Caco-2 (cell line): ENCODE data around the gene RAB24. TPM values are rescaled to one million over a fixed set of nuclear protein-coding genes. Genes with fewer than 3 reads are reported as not detected.

Source experiments
- BruUV-seq: library from RNA; stranded (reverse); fragments of 400-500 nt; replicated peaks from 2 replicates; lab custom pipeline; 2021; lab: Mats Ljungman, UMichigan
- CTCF ChIA-PET: fragments of 300-600 bp; sonication (Branson Sonifier 250); formaldehyde crosslinking; loops from one replicate; lab custom pipeline; 2022; ENCODE audit warnings: antibody characterized with exemption; lab: Charles Lee
- POLR2A ChIA-PET: fragments of 300-600 bp; sonication (Branson Sonifier 250); formaldehyde crosslinking; loops from one replicate; lab custom pipeline; 2022; ENCODE audit warnings: antibody characterized with exemption; lab: Charles Lee
- DNase-seq, 2 experiments: peaks; one replicate each; pipeline versions ENCODE4 v3.0.0 to v3.0.0-alpha.2; 2020 to 2022
- H3K27me3 ChIP-seq: replicated peaks from 2 replicates; pipeline ENCODE4 v1.6.0; 2011; ENCODE audit warnings: low read length; ENCODE audit not compliant: control insufficient read depth, insufficient read depth
- H3K36me3 ChIP-seq: 2 replicates; pipeline ENCODE4 v1.5.1; 2011; ENCODE audit warnings: low read length; ENCODE audit not compliant: control insufficient read depth, insufficient read depth
- H3K4me1 ChIP-seq: fragments of 250-450 bp; sonication (Bioruptor Pico); 2 replicates; pipeline ENCODE4 v1.5.1; 2020; ENCODE audit warnings: mild to moderate bottlenecking
- H3K4me3 ChIP-seq: 2 replicates; pipeline ENCODE4 v1.5.1; 2011; ENCODE audit warnings: low read depth, mild to moderate bottlenecking, control low read depth, low read length
- H3K9me3 ChIP-seq: fragments of 250-450 bp; sonication (Bioruptor Pico); 2 replicates; pipeline ENCODE4 v1.5.1; 2020; ENCODE audit warnings: mild to moderate bottlenecking, moderate library complexity
- H3K27ac Mint-ChIP-seq: one replicate; pipeline ENCODE4 v1.8.0; 2022; ENCODE audit warnings: mixed read lengths; ENCODE audit not compliant: unreplicated experiment
- H3K27me3 Mint-ChIP-seq: one replicate; pipeline ENCODE4 v1.8.0; 2022; ENCODE audit warnings: mixed read lengths; ENCODE audit not compliant: insufficient read depth, unreplicated experiment
- H3K36me3 Mint-ChIP-seq: one replicate; pipeline ENCODE4 v1.8.0; 2022; ENCODE audit warnings: mild to moderate bottlenecking, mixed read lengths; ENCODE audit not compliant: insufficient read depth, unreplicated experiment
- H3K4me1 Mint-ChIP-seq: one replicate; pipeline ENCODE4 v1.8.0; 2022; ENCODE audit warnings: low read depth, mixed read lengths; ENCODE audit not compliant: unreplicated experiment
- H3K4me3 Mint-ChIP-seq: one replicate; pipeline ENCODE4 v1.8.0; 2022; ENCODE audit warnings: mild to moderate bottlenecking, moderate library complexity, mixed read lengths; ENCODE audit not compliant: unreplicated experiment
- H3K9me3 Mint-ChIP-seq: one replicate; pipeline ENCODE4 v1.8.0; 2022; ENCODE audit warnings: mixed read lengths; ENCODE audit not compliant: unreplicated experiment
- CTCF ChIP-seq, 2 experiments: fragments of 200-600 bp in 1 of 2; IDR thresholded peaks; 1 replicate in 1 of 2; 2 replicates in 1 of 2; pipeline versions ENCODE4 v1.5.1 to v1.8.0; 2011 to 2022; ENCODE audit warnings: antibody characterized with exemption in 1 of 2, control low read depth in 1 of 2, inconsistent platforms in 1 of 2, low read depth in 1 of 2, low read length in 1 of 2, mild to moderate bottlenecking in 1 of 2, moderate library complexity in 1 of 2; ENCODE audit not compliant: insufficient read depth in 1 of 2, severe bottlenecking in 1 of 2, unreplicated experiment in 1 of 2
- intact Hi-C: fragments of 100-400 bp; cut with micrococcal nuclease; formaldehyde crosslinking; loops from one replicate; pipeline ENCODE4 v1.10.0; 2022; ENCODE audit not compliant: unreplicated experiment
- total RNA-seq: library from RNA; stranded (reverse); gene quantifications from 2 replicates; pipeline ENCODE4 v1.2.3, GENCODE V29; 2022

Gene RAB24
- total RNA-seq, 1 experiment from 2014 or later = 29.9 TPM

GRCh38 chr5:177301503-177302165, 1.9 kb downstream of the RAB24 start:
- Histone ChIP-seq H3K4me3 (no peak overlapping the region), H3K4me1 (peaks cover 29% of the 10 kb centered on the region), H3K27me3 (no peaks in the 10 kb centered on the region), H3K36me3 (peaks cover 7% of the 10 kb centered on the region), H3K9me3 (no peaks in the 10 kb centered on the region)
- DNase-seq = peak in 1 of 2 experiments; percentile 33
- no peaks in the 10 kb centered on the region for H3K9me3 Mint-ChIP-seq
- peak overlapping the region; percentile 94 for H3K27ac Mint-ChIP-seq
- ChIA-PET POLR2A (interaction anchor here (0.5 to 0.6 kb wide), 2 partner anchors 29 to 84 kb away, joined by 4 to 6 read pairs; no protein-coding TSS in a partner anchor), CTCF (interaction anchor here (2.2 to 2.4 kb wide), 2 partner anchors 8 to 188 kb away, joined by 11 to 13 read pairs; no protein-coding TSS in a partner anchor)
- TF ChIP-seq CTCF (IDR thresholded peaks at IDR 0.05; ENCODE audit: insufficient read depth in 1 of 2, low read depth in 1 of 2, low read length in 1 of 2, severe bottlenecking in 1 of 2, unreplicated experiment in 1 of 2) = no peak
- H3K27me3 Mint-ChIP-seq = no peaks in the 10 kb centered on the region
- peaks cover 21% of the 10 kb centered on the region for H3K4me1 Mint-ChIP-seq
- H3K4me3 Mint-ChIP-seq = peak overlapping the region; percentile 94
- intact Hi-C loops = loop anchor here (1.0 kb wide), 1 partner anchor 187 kb away; no protein-coding TSS in a partner anchor
- H3K36me3 Mint-ChIP-seq = peaks cover 74% of the 10 kb centered on the region
- no TSS peak for BruUV-seq

- Mint-ChIP-seq H3K4me1 (peaks cover 21% of the 10 kb centered on the region), H3K4me3 (no peak overlapping the region), H3K9me3 (no peaks in the 10 kb centered on the region), H3K27ac (no peak overlapping the region), H3K27me3 (no peaks in the 10 kb centered on the region), H3K36me3 (peaks cover 70% of the 10 kb centered on the region)
- DNase-seq = no peak
- CTCF ChIA-PET = interaction anchor here (2.2 kb wide), 1 partner anchor 9 kb away, joined by 11 read pairs; no protein-coding TSS in a partner anchor
- Histone ChIP-seq H3K4me3 (no peak overlapping the region), H3K4me1 (peaks cover 29% of the 10 kb centered on the region), H3K27me3 (no peaks in the 10 kb centered on the region), H3K9me3 (no peaks in the 10 kb centered on the region), H3K36me3 (peaks cover 7% of the 10 kb centered on the region)
- BruUV-seq = no TSS peak
- intact Hi-C loops = no loop called here
- TF ChIP-seq CTCF (IDR thresholded peaks at IDR 0.05; ENCODE audit: insufficient read depth in 1 of 2, low read depth in 1 of 2, low read length in 1 of 2, severe bottlenecking in 1 of 2, unreplicated experiment in 1 of 2) = no peak
- POLR2A ChIA-PET = interaction anchor here (0.6 kb wide), 1 partner anchor 28 kb away, joined by 4 read pairs; no protein-coding TSS in a partner anchor
Observed at GRCh38 chr5:177300951-177301350, 2.6 kb downstream of the RAB24 start.

GRCh38 chr5:177300236-177300880, 3.2 kb downstream of the RAB24 start:
- Mint-ChIP-seq H3K4me3 (no peak overlapping the region), H3K27ac (peak overlapping the region; percentile 32), H3K36me3 (peaks cover 70% of the 10 kb centered on the region), H3K4me1 (peaks cover 21% of the 10 kb centered on the region), H3K9me3 (no peaks in the 10 kb centered on the region), H3K27me3 (no peaks in the 10 kb centered on the region)
- peaks cover 29% of the 10 kb centered on the region for H3K4me1 ChIP-seq
- intact Hi-C loops = no loop called here
- no peak for TF ChIP-seq CTCF (IDR thresholded peaks at IDR 0.05; ENCODE audit: insufficient read depth in 1 of 2, low read depth in 1 of 2, low read length in 1 of 2, severe bottlenecking in 1 of 2, unreplicated experiment in 1 of 2)
- no peak overlapping the region for H3K4me3 ChIP-seq
- BruUV-seq = no TSS peak
- ChIA-PET POLR2A (interaction anchor here (0.6 kb wide), 1 partner anchor 16 kb away, joined by 8 read pairs; no protein-coding TSS in a partner anchor), CTCF (interaction anchor here (0.6 to 2.2 kb wide), 3 partner anchors 10 to 273 kb away, joined by 4 to 11 read pairs (median 7); no protein-coding TSS in a partner anchor)
- H3K27me3 ChIP-seq = no peaks in the 10 kb centered on the region
- peaks cover 5% of the 10 kb centered on the region for H3K36me3 ChIP-seq
- DNase-seq = no peak
- H3K9me3 ChIP-seq = no peaks in the 10 kb centered on the region
